ENCODE data around the gene F8.
"Not testable (repeated sequence)": the region's sequence is repeated elsewhere in the genome, so short reads cannot be mapped to it uniquely, and the experiment has no call there.

The F8 gene

DNA sequence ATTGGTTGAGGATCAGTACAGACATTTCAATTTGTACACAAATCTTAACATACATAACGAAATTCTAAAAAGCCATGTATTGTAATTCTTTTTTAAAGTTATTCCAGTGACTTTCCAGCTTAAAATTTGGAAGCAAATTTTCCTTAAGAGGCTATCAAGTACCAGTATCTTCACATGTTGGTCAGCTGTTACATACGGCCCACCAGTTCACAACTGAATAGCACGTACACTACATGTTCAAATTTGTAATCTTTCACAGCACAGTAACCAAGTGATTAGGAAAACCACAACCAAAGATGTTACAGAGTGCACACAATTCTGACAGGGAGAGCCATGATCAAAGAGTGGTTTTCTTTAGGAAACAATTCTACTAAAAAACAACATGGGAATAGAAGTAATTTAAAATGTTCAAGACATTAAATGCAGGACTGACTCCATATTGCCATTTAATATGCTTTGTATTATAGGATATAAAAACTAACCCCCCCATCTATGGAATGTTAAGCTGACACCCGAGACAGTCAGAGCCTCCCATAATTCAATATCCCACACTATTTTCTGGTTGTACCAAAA lies 206.1 kb downstream of the F8 start:
- DNase-seq (ENCODE audit: low read depth in 2 of 2) = not testable (repeated sequence)

DNA sequence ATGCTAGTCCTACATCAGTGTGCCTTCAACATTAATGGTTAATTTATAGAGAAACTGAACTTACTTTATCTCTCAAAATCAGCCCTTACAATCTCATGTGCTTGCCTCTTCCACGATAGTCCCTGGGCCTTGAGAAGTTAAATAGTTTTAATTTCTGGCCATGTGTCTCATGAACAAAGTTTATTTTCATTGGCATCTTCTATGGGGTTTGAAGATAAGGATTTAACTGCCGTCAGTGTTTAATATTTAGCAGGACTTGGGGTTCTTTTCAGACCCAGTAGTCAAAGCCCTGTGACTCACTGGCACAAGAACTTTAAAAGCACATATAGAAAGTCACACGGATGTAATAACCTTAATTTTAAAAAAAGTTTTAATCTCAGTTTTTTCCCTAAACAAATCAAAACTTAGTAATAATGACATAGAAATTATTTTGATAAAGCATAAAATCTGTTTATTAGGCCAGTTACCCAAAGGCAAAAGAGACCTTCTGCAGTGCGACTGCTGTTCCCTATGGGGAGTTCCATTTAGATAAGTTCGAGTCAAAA lies 207.2 kb downstream of the F8 start:
- no peak for DNase-seq (ENCODE audit: low read depth in 2 of 2)

- no peak for DNase-seq (ENCODE audit: low read depth in 2 of 2)
Observed at GRCh38 chrX:154813801-154814200, 208.7 kb downstream of the F8 start.

DNA sequence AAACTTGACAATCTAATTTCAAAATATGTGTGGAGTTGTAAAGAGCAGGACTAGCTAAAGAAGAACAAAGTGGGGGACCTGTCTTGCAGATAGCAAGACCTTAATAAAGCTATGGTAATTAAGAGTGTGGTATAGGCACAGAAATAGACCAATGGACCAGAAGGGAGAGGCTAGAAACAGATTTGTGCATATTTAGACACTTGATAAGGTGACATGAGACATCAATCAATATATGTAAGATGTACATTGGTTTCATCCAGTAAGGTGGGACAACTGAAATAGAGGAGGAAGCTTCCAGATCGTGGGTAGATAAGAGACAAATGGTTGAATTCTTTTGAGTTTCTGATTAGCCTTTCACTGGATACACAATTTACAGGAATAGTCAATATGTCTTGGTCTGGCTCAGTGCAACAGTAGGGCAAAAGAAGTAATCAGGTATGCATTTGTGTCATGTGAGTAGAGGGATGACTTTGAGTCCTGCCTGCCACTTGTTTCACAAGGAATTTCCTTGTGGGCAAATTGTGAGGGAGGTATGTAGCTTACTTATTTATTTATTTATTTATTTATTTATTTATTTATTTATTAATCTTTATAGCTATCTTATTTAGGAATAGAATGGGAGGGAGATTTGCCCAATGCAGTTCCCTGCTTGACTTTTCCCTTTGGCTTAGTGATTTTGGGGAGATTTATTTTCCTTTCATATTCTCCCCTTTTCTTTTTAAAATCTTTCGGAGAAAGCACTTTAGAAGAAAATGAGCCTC lies 210.0 kb downstream of the F8 start:
- DNase-seq (ENCODE audit: low read depth in 2 of 2) = no peak

DNA sequence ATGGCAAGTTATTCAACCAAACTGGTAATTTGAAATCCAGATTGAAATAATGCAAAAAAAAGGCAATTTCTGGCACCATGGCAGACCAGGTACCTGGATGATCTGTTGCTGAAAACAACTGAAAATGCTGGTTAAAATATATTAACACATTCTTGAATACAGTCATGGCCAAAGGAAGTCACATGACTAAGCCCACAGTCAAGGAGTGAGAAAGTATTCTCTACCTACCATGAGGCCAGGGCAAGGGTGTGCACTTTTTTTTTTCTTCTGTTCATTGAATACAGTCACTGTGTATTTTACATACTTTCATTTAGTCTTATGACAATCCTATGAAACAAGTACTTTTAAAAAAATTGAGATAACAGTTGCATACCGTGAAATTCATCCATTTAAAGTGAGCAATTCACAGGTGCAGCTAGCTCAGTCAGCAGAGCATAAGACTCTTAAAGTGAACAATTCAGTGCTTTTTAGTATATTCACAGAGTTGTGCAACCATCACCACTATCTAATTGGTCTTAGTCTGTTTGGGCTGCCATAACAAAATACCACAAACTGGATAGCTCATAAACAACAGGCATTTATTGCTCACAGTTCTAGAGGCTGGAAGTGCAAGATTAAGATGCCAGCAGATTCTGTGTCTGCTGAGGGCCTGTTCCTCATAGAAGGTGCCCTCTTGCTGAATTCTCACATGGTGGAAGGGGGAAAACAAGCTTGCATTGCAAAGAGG lies 212.4 kb downstream of the F8 start:
- no peak for DNase-seq (ENCODE audit: low read depth in 2 of 2)

DNA sequence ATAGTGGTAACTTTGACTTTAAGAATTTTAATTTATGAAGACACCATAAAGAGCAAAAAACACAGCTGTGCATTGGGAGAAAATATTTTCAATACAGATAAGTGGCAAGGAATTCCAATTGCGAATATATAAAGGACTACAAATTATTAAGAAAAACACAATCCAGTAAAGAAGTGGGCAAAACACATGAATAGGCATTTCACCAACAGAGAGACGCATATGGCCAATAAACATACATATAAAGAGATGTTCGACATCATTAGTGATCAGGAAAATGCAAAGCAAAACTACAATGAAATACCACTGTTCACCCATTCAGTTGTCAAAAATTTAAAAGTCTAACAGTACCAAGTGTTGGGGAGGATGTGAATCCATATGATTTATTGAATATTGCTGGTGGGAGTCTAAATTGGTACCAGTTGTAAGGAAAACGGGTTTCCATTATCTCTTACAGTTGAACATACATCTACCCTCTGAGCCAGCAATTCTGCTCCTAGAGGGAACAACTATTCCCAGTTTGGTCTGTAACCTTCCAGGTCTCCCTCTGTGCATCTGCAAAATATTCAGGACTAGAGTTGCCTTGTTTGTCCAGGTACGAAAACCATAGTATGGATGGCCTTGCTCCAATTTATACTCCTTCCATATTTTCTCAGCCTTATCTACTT lies 215.6 kb downstream of the F8 start:
- DNase-seq (ENCODE audit: low read depth in 2 of 2) = no peak

DNA sequence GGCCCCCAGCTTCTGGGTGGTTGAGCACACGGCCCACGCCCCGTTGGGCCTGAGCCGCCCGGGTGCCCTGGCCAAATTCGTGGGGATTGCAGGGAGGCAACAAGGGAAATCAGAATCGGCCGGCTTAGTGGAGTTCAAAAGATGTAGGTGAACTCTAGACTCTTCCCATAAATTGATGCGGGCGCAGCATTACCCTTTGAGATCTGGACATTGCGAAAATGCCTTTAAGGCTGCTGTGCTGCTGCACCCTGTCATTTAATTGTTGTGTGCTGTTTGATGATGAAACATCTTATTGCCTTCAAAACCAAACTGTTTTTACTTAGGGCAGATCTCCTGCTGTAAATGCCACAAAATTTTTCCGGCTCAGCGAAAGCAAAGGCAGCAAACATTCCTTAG lies 216.8 kb downstream of the F8 start:
- no peak for DNase-seq (ENCODE audit: low read depth in 2 of 2)

- DNase-seq (ENCODE audit: low read depth in 2 of 2) = peak; percentile 43 to 64
Observed at GRCh38 chrX:154804957-154805695, 217.4 kb downstream of the F8 start, which contains the start of gene MPP1. TSS of gene MPP1 (minus strand) at chrX:154805485. CDS start at chrX:154805373, 112 bp downstream.

DNA sequence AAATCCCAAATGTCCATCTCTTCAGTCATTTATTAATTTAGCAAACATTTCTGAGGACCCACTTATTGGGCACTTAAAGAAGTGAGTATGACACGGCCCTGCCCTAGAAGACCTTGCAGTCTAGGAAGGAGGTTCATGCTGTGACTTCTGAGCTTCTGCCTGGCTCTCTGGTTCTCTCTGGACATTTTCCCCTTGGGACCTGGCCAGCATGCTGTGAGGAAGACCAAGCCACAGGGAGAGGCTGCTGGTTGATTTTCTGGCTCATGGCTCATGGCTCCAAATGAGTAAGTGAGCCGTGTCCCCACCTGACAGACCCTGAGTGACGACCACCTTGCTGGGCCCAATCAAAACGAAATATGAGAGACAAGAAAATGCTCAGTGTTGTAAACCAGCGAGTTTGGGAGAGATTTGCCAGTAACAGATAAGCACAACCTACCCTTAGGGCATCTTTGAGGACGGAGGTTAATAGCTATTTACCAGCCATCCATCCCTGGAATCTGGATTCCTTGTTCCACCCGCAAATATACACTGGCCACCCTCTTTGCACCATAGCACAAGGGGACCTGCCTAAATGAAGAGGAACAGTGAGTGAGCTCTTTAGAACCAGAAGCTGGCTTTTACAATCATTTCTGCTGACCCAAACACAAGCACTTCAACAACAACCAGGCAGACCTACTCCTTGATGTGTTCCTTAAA lies 218.1 kb downstream of the F8 start:
- no peak for DNase-seq (ENCODE audit: low read depth in 2 of 2)

DNA sequence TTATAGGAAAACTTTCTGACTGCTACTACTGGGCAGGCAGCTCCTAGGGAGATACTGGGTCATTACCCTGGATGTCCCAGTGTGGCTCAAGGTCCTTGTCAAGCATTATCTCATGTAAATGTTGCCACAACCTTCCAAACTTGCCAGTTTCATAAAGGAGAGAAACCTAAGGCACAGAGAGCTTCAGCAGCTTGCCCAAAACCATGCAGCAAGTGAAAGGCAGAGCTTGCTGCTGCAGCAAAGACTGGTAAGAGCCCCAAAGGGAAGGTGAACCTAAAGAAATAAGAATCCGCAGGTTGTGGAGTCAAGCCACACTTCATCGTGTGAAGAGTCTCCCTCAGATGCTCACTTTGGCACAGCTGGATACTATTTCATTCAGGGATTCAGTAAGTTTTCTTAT lies 219.6 kb downstream of the F8 start:
- DNase-seq (ENCODE audit: low read depth in 2 of 2) = no peak

- no peak for DNase-seq (ENCODE audit: low read depth in 2 of 2)
Observed at GRCh38 chrX:154800478-154801210, 221.9 kb downstream of the F8 start.

- DNase-seq (ENCODE audit: low read depth in 2 of 2) = no peak
Observed at GRCh38 chrX:154799556-154800348, 222.8 kb downstream of the F8 start.

- no peak for DNase-seq (ENCODE audit: low read depth in 2 of 2)
Observed at GRCh38 chrX:154797006-154797405, 225.5 kb downstream of the F8 start.

DNA sequence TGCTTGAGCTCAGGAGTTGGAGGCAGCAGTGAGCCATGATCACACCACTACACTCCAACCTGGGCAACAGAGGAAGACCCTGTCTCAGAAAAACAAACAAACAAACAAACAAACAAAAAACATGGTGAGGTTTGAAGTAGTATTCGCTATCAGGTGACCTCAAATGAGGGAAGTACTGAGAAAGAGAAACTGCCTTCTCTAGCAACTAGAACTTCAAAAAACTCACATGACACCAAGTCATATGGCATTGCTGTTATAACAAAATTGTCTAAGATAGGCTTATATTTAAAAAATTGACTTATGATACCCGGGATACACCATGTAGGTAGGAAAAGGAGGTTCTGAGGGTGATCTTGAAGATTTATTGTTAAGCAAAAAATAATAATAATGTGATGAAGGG lies 227.5 kb downstream of the F8 start:
- no peak for DNase-seq (ENCODE audit: low read depth in 2 of 2)

DNA sequence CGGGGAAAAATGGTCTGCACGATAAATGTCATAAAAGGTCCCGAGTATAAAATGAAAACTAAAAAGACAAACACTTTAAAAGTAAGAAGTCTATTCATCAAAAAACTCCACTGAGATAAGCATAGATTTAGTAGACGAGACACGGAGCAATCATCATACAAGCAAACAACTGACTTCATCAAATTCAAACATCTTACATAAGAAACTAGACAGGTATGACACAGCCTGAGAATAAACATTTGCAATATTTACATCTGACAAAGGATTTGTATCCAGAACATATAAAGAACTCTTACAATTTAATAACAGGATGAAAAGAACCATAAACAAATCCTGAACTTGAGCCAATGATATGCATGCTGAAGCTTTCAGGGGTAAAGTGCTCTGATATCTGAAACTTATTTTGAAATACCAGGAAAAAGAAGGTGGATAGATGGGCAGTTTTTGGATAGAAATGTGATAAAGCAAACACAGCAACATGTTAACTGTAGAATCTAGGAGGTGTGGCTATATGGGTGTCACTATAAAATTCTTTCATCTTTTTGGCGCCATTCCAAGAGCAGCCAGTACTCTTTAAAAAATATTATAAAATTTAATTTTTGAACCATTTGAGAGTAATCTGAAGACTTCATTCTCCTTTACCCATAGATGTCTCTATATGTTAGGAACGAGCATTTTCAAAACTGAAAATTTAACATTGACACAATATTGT lies 229.3 kb downstream of the F8 start:
- no peak for DNase-seq (ENCODE audit: low read depth in 2 of 2)

DNA sequence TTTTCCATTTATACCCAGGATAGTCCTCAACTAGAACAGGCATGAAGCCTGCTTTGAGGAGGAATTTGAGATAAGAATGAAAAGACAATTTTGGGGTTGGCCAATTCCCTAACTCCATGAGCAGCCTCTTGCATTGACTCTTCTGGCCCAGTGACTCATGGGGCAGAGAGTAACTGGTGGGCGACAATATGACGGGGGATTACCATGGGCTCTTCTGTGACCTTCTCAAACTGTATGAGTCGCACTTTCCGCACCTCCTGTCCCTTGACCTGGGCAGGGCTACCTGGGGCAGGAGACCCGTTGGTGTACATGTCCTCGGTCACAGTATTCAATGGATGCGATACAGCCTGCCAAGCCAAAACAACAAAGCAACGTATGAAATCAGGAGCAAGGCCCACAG lies 230.6 kb downstream of the F8 start:
- no peak for DNase-seq (ENCODE audit: low read depth in 2 of 2)

DNA sequence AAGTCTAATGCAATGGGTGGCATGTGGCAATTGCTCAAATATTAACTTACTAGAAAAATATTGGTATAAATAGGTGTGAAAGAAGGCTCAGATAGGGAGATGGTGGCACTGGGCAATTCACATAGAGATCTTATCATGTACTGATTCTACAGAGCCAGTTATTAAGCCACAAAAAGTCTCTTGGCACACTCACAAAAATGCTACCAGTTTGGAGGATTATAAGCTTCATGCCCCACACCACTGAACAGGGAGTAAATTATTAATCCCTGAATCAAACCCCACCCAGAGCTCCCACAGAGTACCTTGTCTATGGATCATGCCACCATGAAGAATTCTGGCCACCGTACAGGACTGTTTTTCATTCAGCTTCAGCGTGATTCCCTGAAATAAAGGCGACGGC lies 231.1 kb downstream of the F8 start:
- DNase-seq (ENCODE audit: low read depth in 2 of 2) = no peak
